GM18517 (cell line): ENCODE data around the gene MIB2.

Experiments
- ATAC-seq: cut with Tn5 transposase; IDR thresholded peaks from one replicate; pipeline ENCODE4 v1.9.1; 2021; ENCODE audit warnings: mild to moderate bottlenecking, moderate library complexity; ENCODE audit not compliant: unreplicated experiment

MIB2 gene

GRCh38 chr1:1677718-1678580, 62.6 kb downstream of the MIB2 start:
- ATAC-seq, result peak; percentile 47

- ATAC-seq, result no peak
These were observed 63.5 kb downstream of the MIB2 start for GRCh38 chr1:1678581-1679380.
